Epithelial cell of esophagus (primary cell): Measurements from ENCODE around the gene CSDE1.

Experiments
- DNase-seq: peaks from one replicate; pipeline ENCODE4 v3.0.0; 2010; ENCODE audit warnings: low read depth
- H3K4me3 ChIP-seq: 2 replicates; pipeline ENCODE4 v1.5.1; 2011; ENCODE audit warnings: mild to moderate bottlenecking, low read length, control low read depth
- CTCF ChIP-seq: IDR thresholded peaks from 2 replicates; pipeline ENCODE4 v1.5.1; 2011; ENCODE audit warnings: low read depth, mild to moderate bottlenecking, low read length, control low read depth, inconsistent platforms; ENCODE audit not compliant: insufficient read depth; ENCODE audit errors: missing control alignments

The CSDE1 gene

GRCh38 chr1:114745291-114745690 lies 12.5 kb downstream of the CSDE1 start:
- no peak overlapping the region for H3K4me3 ChIP-seq
- no peak for DNase-seq
- no peak for TF ChIP-seq CTCF

- DNase-seq, result no peak
- TF ChIP-seq CTCF, result no peak
- no peak overlapping the region for H3K4me3 ChIP-seq
Observed at GRCh38 chr1:114741963-114742746, 15.6 kb downstream of the CSDE1 start.

GRCh38 chr1:114740331-114740730 lies 17.5 kb downstream of the CSDE1 start:
- no peak overlapping the region for H3K4me3 ChIP-seq

GRCh38 chr1:114737314-114737849 lies 20.4 kb downstream of the CSDE1 start:
- DNase-seq, result no peak
- no peak overlapping the region for H3K4me3 ChIP-seq
- no peak for TF ChIP-seq CTCF

More at GRCh38 chr1:114740331-114740730, 17.5 kb downstream of the CSDE1 start:
- TF ChIP-seq CTCF, result no peak
- no peak for DNase-seq

GRCh38 chr1:114735479-114735878 lies 22.3 kb downstream of the CSDE1 start:
- H3K4me3 ChIP-seq, result no peak overlapping the region
- no peak for TF ChIP-seq CTCF
- DNase-seq, result no peak

GRCh38 chr1:114729782-114730181 lies 28.0 kb downstream of the CSDE1 start:
- no peak for TF ChIP-seq CTCF

GRCh38 chr1:114728553-114728952 lies 29.2 kb downstream of the CSDE1 start:
- no peak for TF ChIP-seq CTCF
- no peak for DNase-seq
- no peak overlapping the region for H3K4me3 ChIP-seq

More at GRCh38 chr1:114729782-114730181, 28.0 kb downstream of the CSDE1 start:
- H3K4me3 ChIP-seq, result no peak overlapping the region
- no peak for DNase-seq
